Activated naive CD8-positive, alpha-beta T cell treated with anti-CD3 and anti-CD28 coated beads, Interleukin-2, amount 50 U/mL, for 16 hours (primary cell): ENCODE results near the gene TSPAN33.
"Not testable (repeated sequence)": the region's sequence is repeated elsewhere in the genome, so short reads cannot be mapped to it uniquely, and the experiment has no call there.

Experiments used
- DNase-seq: peaks from one replicate; pipeline ENCODE4 v3.0.0-alpha.2; 2020; ENCODE audit warnings: low read depth, low spot score

TSPAN33 gene

GRCh38 chr7:129205987-129206785, 61.7 kb downstream of the TSPAN33 start:
- no peak for DNase-seq

DNA sequence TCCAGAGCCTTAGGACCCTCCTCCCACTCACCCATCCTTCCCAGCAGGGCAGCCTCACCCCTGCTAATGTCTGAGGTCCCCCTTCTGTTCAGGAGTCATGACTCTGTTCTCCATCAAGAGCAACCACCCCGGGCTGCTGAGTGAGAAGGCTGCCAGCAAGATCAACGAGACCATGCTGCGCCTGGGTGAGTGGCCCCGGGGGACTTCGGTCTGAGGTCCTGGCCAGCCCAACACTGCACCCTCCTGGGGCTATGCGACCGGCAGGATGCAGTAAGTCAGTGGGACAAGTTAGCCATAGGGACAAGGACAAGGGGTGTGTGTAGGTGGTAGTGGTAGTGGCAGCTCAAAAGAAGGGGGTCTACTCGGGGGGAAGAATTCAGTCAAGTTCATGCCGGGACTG, 64.2 kb downstream of the TSPAN33 start:
- DNase-seq, result no peak

DNA sequence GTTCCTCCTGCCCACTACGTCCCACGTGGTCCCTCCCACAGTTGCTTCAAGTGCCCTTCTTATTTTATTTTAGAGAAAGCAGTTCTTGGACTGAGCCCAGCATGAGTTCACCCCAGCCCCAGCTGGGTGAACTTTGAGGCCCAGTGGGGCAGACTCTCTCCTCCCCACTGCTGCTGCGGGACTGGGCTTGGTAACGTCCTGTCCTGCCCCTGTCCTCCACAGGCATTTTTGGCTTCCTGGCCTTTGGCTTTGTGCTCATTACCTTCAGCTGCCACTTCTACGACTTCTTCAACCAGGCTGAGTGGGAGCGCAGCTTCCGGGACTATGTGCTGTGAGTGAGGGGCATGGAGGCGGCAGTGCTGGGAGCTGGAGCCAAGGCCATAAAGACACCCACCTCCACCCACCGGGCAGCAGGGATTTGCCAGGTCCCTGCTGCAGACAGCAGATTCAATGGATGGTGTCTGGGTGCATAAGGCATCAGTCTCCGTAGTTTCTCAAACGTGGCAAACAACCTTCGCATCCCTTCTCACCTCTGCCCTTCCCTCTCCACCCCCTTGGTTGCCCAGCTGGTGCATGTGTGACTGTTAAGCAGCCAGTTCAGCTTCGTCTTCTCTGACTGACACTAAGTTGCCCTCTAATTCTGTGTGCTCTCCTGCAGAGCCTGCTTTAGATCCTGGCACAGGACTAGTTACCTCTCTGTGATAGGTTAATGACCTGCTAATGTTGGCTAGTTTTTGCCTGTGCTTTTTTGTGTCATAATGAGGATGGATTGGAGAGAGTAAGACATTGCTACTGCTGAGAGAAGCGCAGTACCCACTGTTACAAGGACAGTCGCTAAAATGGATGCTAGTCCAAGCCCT, 64.8 kb downstream of the TSPAN33 start:
- DNase-seq, result no peak

DNA sequence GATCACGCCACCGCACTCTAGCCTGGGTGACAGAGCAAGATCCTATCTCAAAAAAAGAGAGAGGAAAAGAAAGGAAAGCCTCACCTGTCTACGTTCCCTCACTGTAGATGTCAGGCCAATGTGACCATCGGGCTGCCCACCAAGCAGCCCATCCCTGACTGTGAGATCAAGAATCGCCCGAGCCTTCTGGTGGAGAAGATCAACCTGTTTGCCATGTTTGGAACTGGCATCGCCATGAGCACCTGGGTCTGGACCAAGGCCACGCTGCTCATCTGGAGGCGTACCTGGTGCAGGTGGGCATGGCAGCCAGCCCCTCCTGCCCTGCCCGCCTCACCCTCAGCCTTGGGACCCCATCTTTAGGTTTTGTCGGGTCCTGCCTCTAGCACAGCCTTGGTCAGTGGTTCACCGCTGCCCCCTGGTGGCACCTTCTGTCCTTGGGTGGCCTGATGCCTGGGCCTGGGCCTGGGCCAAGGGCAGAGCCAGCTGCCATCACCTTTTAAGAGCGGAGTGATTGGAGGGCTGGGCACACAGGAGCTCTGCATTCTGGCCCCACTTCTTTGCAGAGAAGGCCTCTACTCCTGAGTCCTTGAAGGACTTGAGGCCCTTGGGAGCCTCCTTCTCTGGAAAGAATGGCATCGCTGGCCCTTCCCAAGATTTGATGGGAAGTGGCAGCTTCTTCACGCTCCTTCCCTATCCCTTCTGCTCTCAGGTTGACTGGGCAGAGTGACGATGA, 65.9 kb downstream of the TSPAN33 start:
- DNase-seq, result peak; percentile 59

- DNase-seq, result no peak
Observed at GRCh38 chr7:129210989-129211312, 66.4 kb downstream of the TSPAN33 start.

- DNase-seq, result no peak
Observed at GRCh38 chr7:129212126-129212525, 67.6 kb downstream of the TSPAN33 start.

GRCh38 chr7:129212596-129212995, 68.1 kb downstream of the TSPAN33 start:
- DNase-seq, result no peak

- no peak for DNase-seq
Observed at GRCh38 chr7:129213828-129214227, 69.3 kb downstream of the TSPAN33 start.

- DNase-seq, result not testable (repeated sequence)
Observed at GRCh38 chr7:129215691-129216090, 71.2 kb downstream of the TSPAN33 start.

DNA sequence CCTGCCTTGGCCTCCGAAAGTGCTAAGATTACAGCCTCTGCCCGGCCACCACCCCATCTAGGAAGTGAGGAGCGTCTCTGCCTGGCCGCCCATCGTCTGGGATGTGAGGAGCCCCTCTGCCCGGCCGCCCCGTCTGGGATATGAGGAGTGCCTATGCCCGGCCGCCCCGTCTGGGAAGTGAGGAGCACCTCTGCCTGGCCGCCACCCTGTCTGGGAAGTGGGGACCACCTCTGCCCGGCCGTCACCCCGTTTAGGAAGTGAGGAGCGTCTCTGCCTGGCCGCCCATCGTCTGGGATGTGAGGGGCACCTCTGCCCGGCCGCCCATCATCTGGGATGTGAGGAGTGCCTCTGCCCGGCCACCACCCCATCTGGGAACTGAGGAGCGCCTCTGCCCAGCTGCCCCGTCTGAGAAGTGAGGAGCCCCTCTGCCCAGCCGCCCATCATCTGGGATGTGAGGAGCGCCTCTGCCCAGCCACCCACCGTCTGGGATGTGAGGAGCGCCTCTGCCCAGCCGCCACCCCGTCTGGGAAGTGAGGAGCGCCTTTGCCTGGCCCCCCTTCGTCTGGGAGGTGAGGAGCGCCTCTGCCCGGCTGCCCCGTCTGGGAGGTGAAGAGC, 71.7 kb downstream of the TSPAN33 start:
- DNase-seq, result not testable (repeated sequence)

GRCh38 chr7:129216821-129217416, 72.4 kb downstream of the TSPAN33 start:
- DNase-seq, result not testable (repeated sequence)

- peak; percentile 53 for DNase-seq
Observed at GRCh38 chr7:129218514-129219062, 74.1 kb downstream of the TSPAN33 start.

DNA sequence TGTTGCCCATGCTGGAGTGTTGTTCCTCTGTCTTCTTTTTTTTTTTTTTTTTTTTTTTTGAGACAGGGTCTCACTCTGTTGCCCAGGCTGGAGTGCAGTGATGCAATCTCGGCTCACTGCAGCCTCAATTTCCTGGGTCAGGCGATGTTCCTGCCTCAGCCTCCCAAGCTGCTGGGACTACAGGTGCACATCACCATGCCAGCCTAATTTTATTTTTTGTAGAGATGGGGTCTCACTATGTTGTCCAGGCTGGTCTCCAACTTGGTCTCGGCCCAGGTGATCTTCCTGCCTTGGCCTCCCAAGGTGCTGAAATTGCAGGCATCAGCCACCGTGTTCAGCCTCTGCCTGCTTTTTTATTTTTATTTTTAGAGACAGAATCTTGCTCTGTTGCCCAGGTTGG, 74.7 kb downstream of the TSPAN33 start:
- not testable (repeated sequence) for DNase-seq
